Stimulated activated naive CD4-positive, alpha-beta T cell treated with Interleukin-2 at 50 U/mL for 16 hours (primary cell): ENCODE measurements around the gene ADH4.
"Not testable (repeated sequence)": the region's sequence is repeated elsewhere in the genome, so short reads cannot be mapped to it uniquely, and the experiment has no call there.

Experiments
- DNase-seq: peaks from one replicate; lab custom pipeline; 2025; lab: John Stamatoyannopoulos, UW

Gene ADH4

DNA sequence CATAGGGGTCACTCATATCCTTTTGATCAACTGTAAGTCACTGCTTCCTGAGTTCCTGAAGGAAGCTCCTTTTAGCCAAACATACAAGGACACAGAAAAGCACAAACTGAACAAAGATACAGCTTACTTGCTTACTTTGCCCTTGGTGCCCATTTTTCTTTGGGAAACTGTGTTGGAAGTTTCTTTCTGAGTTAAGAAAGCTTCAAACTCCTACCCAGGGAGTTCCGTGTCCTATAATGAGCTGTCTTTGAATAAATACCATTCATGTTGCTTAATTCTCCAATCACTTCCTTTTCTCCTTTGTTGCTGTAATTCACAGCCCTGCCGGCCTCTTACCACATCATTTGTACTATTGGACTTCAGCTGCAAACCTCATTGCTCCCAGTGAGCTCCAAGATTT lies at the start of gene ADH4:
ADH4 (minus strand) TSS at position 228 of the 400 bp plus-strand sequence; CDS start at position 153, 75 bp downstream.
- no peak for DNase-seq

DNA sequence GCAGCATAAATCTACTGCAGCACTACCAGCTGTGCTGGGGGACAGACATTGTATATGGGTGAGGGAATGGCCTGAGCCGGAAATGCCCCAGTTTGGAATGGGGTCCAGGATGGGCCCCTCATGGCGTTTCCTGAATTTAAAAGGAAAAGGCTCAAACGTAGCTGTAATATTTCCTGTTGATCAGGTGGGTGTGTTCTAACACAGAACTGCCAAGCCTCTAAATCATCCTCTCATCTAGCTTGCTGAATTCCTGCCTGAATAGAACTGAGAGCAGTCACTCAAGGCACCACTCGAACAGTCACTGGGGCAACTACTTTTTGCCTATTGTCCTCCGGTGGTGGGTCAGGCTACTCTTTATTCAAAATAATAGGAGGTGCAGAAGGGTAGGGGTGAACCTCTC lies 46.2 kb upstream of the ADH4 start:
- no peak for DNase-seq

DNA sequence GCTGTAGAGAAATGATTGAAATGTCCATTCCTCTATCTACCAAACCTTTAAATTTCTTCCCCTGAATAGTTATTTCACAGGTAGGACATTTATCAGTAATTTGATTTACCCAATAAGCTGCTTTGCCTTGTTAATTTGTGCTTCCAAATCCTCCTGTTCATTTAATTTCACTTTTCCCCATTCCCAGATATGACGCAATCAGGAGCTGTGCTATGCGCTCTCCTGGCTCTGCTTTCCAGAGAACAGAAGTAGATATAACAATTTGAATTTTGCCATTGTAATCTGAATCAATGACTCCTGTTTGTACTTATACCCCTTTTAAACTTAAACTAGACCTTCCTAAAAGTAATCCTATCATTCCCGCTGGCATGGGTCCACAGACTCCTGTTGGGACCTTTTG lies 45.8 kb upstream of the ADH4 start:
- DNase-seq: not testable (repeated sequence)

DNA sequence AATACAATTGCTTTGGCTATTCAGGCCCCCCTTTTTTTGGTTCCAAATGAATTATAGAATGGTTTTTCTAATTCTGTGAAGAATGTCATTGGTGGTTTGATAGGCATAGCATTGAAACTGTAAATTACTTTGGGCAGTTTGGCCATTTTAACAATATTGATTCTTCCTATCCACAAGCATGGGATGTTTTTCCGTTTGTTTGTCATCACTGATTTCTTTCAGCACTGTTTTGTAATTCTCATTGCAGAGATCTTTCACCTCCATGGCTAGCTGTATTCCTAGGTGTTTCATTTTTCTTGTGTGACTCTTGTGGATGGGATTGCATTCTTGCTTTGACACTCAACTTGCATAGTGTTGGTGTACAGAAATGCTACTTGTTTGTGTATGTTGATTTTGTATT lies 41.9 kb upstream of the ADH4 start:
- DNase-seq: no peak

DNA sequence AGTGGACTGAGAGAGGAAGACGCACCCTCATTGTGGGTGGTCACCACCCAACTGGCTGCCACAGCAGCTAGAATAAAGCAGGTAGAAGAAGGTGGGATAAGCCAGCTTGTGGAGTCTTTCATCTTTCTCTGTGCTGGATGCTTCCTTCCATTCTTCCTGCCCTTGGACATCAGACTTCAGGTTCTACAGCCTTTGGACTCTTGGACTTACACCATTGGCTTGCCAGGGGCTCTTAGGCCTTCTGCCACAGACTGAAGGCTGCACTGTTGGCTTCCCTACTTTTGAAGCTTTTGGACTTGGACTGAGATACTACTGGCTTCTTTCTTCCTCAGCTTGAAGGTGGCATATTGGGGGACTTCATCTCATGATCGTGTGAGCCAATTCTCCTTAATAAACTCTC lies 41.5 kb upstream of the ADH4 start:
- no peak for DNase-seq

DNA sequence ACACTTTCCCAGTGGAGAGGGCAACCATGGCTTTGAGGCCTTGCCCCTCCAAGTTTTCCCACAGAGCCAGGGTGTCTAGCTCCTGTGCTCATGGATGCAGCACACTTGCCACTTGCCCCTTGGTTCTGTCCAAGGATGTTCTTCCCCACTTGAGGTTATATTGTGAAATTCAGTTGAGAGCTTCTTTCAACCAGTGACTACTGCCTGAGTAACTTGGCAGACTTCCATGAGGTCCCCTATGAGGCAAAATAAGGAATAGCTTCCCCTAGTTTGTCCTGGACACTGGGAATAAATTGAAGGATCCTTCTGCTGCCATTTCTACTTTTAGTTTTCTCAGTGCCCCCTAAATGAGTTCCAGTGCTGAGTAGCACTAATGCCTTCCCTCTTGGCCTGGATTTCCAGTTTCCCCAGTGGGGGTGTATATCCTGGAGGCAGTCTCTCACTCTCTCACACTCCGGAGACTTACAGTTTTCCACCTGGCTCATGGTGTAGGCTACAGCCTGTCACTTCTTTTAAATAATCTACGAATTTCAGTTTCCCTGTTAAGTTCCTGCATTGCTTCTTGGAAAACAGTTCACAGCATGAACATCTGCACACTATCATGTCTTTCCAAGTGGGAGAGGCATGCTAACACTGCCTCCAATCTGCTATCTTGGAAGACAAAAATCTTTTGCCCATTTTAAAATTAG lies 36.4 kb upstream of the ADH4 start:
- DNase-seq: no peak

DNA sequence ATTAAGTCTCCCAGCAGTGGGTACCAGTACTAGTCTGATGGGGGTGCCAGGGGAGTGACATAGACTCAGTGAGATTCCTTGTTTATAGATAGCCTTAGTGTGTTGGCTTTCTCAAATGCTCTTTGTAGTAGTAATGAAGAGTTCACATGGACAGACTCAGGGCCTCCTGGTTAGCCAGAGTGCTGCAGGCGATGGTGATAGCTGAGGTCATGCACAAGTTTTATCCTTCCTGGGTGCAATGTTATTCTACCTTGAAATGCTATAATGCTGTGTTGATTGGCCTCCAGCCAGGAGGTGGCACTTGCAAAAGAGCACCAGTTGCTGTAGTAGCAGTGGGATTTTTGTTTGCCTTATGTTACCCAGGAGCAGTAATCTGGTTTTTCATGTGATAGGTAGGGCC lies 35.5 kb upstream of the ADH4 start:
- DNase-seq: no peak

DNA sequence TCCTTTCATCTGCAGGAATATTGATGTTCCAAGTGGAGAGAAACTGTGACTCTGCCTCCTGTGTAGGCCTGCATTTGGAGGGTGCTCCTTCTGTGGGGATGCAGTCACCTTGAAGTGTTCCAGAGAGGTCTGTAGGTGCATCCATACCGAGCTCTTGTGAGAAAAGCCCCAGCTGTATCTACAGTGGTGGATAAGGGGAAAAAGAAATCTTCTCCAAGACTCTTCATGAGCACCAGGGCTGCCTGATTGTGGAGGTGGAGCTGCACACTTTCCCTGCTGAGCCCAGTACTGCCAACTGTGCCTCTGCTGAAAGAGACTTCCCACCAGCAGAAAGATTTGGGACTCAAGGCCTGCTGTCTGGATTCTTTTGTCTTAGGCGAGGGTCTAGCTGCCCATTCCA lies 35.1 kb upstream of the ADH4 start:
- no peak for DNase-seq

DNA sequence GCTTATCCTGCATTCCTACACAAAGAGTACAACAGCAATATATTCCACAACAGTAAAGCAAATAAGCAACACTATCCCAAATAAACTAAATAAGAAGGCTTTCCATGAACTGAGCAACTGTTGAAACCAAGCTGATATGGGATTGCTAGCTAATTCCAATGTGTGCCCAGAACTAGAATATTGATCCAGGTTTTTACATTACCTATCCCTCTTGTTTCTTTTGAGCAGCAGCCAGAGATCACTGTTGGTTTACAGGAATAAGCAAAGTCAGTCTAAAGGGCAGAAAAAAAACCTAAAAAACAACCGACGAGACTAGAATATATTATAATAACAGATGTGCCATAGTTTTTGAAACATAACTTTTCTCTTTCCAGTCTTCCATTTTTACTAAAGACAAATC lies 22.4 kb upstream of the ADH4 start:
- no peak for DNase-seq

DNA sequence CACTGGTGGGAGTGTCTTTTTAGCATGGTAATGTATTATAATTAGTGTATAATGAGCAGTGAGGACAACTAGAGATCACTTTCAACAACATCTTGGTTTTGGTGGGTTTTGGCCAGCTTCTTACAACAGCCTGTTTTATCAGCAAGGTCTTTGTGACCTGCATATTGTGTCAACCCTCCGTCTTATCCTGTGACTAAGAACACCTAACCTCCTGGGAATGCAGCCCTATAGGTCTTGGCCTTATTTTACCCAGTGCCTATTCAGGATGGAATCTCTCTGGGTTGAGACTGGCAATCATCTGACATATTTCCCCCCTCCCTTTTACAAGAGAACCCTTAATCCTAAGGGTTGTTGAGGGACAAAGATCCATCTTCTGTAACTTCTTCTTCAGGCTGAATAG lies 21.9 kb upstream of the ADH4 start:
- no peak for DNase-seq

DNA sequence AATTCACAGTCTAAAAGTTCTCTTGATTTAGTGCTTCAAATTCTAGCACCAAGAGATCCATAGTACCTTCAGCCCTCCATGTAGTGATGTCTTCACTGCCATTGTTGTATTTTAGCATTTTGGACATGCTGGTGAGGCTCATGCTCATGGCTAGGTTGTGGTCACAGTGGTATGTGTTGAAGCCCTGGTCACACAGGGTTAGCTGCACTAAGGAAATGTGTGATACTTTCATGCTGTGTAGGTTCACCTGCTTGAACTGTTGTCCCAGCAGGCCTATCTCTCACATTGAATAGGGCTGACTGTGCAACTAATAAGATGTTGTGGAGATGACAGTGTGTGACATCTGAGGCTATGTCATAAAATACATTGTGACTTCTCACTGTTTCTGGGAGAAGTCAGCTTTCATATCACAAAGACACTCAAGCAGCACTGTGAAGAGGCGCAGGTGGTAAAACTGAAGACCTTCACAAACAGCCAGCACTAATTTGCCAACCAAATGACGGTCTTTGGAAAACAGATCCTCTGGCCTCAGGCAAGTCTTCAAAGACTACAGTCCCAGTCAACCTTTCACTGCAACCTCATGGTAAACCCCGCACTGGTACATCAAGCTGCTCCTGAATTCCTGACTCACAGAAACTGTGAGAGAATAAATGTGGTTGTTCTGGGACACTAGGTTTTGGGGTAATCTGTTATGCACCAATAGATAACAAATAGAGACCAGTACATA lies 17.4 kb upstream of the ADH4 start:
- DNase-seq: no peak

DNA sequence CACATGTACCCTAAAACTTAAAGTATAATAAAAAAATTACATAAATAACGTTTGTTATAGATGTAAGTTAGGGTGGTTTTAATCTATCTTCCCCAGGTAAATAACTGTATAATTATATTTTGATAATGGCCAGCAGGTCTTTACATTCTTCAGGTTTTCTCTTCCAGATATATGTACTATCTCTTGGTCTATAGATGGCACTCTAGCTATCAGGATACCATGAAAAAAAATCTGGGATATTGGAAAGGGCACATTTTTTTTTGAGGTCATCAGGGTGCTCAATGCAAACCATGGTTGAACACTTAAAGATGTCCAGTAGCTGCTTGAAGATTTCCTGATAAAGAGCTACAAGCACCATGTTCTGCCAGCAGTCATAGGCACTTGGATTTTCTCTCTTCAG lies 15.6 kb upstream of the ADH4 start:
- no peak for DNase-seq

DNA sequence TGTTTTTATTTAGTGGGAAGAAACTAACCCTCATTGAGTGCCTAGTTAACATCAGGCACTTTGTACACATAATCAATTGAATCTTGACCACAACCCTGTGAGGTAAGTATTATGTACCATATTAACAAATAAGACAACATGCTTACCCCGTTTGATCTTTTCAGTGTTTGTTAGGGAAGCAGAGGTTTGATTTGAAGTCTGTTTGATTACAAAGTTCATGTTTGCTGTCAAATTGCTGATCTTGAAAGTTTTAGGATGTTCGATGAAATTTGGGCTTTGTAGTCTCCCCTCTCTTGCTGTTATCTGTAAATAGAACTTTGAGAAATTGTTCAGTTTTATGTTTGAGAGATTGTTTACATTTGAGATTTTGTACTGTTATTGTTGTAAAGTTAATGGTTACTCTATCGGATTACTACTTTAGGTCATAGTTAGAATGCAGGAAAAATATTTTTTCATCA lies 13.4 kb upstream of the ADH4 start:
- no peak for DNase-seq

DNA sequence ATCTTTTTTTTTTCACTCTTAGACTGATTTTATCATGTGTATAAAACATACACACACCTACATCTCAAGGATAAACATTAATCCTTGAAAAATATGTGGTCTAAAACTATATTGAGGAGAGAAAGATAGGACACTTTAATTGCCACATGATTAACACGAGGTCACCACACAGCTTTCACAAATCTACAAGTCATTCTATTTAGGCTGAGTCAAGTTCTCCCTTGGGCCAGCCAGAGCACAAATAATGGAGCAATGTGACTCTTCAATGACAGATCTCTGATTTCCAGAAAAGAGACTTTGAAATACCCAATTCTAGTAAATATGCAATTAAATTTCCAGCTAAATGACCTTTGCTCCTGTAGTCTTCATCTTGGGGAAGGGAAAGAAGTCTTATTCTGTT lies 12.9 kb upstream of the ADH4 start:
- no peak for DNase-seq

DNA sequence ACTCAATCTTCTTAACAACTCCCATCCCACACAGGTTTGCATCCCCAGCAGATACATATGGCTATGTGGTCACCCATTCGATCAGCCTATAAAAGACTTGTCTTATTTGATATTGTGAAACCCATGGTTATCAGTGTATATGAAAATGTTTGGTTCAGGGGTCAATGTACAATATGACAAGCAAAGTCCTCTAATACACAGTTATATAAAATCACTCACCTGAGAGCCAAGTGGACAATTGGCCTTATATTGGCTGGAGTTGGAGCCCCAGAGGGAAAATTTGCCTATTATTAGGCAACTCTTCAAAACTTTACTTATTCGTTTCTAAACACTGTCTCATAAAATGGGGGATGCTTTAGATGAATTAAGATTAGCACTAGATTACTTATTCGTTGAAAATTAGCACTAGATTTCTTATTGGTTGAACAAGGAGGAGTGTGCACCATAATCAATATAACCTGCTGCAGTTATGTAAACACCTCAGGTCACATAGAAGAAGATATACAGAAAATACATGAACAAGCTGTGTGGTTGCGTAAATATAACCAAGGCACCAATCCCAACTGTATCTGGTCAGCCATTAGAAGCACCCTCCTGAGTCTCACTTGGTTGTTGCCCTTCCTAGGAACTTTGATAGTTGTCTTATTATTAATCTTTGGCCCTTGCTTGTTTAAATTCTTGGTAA lies 10.7 kb upstream of the ADH4 start:
- DNase-seq: no peak

DNA sequence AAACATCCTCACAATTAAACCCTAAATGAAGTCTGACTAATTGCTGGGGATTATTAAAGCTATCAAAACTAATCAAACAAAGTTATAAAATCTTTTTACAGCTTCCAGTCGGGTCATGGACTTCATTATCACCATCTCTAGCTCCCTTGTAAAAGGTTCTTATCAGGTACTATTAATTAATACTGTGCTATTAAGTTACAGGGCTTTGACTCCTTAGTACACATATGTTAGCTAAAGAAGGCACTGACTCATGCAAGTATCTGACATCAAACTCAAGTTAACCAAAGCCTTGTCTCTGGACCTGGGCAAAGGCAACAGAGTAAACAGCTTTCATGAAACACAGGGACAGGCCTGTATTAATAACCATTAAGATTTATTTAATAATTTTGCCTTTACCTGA lies 7.9 kb upstream of the ADH4 start:
- no peak for DNase-seq

DNA sequence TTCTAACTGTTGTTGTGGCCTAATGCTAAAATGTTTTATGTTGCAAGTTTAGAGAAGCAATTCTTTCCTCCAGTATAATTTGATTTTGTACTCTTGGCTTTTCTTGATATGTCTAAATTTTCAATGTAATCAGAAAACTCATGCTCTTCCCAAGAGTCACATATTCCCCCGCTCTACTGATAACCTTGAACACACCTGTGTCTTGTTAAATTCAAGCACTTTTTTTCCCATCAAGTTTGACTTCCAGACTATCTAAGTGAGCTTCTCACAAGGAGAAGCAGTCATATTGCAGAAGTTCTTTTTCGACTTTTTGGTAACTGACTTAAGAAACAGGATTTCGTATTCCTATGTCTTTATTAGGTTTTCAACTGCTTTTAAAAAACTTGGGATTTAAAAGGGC lies 7.4 kb upstream of the ADH4 start:
- no peak for DNase-seq

DNA sequence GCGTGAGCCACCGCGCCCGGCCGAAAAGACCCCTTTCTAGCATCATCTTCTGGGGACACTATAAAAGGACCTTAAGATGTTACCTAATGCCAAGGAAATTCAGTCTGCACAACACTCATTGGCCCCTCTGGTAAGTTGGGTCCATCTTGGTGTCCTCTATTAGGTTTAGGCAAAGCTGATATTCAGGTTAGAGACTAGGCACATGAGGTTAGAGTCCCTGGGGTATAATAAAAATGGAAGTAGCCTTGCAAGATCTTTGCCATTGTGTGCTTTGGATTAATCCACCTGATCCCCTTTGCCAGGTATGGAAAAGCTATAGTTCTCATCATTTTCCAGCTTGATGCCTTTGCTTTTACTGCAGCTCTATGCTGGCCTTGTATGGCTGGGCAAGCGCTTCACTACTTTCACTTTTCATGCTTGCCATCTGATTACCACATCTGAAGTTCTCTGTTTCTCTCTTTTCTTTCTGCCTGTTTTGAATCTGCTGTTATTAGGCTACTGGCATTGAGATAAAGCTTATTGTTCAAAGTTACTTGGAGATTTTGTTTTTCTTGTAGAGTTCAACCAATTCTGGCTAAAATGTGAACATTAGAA lies 5.4 kb upstream of the ADH4 start:
- no peak for DNase-seq

DNA sequence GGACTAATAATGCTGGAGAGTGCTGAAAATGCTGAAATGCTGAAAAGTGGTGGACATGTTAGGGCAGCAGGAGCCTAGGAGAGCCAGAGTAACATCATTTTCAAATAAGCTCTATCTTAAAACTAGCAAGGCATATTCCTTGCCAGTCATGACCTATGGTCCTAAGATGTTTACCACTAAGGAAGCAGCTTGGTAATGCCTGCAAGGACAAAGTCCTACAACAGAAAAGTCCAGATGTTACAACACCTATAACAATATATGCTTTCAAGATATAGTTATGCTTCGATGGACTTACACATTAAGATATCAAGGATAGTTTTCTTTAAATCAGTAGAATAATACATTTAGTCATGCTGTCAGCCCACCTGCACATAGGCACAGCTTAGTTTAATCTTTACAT lies 4.5 kb upstream of the ADH4 start:
- DNase-seq: no peak

DNA sequence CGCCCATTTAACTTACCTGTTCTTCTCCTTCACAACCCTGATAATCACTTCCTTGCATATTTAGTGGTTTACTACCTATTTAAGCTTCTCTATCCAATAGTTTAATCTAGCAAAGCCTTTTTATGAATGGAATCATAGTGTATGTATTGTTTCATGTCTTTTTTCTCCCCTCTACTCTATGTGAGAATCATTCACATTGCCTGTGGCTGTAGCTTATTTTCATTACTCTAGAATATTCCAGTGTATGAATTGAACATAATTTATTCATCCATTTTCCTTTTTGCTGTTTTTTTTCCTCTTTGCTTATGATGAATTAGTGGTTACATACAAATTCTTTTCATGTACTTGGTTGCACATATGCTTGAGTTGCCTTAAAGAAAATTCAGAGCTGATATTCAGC lies 490 bp upstream of the ADH4 start:
- DNase-seq: no peak

DNA sequence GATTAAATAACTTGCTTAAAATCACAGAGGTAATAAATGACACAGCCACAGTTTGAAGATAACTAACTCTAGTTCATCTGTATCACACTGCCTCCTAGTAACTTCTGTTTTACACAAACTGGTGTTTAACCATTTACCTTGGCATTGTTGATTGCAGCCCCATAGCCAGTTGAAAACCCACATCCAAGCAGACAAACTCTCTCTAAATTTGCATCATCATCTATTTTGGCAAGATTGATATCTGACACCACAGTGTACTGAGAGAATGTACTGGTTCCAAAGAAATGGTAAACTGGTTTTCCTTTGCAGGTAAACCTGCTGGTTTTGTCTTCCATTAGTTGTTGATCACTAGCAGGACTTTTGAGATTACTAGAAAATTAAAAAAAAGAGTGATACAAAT lies 7.8 kb downstream of the ADH4 start:
- no peak for DNase-seq

DNA sequence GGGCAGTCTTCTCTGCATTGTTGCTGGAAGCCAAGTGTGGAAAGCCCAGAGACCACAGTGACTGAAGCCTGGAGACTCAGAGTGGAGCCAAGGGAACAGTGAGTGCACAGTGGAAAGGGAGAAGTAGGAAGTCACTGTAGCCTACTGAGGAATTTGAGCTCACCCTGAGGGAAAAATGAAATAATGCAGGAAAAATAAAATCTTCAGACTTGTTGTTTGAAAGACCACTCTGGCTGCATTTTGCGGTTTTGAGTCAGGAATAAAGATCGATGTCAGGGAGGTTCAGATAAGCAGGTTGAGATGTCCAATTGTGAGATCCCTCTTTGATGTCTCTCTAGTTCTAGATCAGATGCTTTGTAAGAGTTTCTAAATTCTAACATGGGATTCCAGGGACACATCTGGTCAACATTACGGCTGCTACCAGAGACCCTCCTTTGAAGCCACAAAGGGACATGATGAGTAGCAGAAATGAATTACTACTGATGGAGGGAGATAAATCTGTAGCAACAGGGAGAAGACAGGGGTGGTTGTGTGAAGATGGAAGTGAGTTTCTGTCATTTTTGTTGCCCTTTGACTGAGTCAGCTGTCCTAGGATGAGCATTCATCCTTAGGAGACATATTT lies 8.4 kb downstream of the ADH4 start:
- no peak for DNase-seq
